Spleen (tissue), 7 donors: Measurements from ENCODE around the gene LRRC4B.

ENCODE experiments used
- POLR2AphosphoS5 ChIP-seq, 3 donors: sonication (generic); formaldehyde crosslinking; IDR thresholded peaks; one replicate each; pipeline ENCODE4 v1.5.1; 2017; ENCODE audit warnings: antibody characterized with exemption in 3 of 3
- TF ChIP-seq, protein P1 (sequence below), 11 experiments: fragments of 200-600 bp in 7 of 11; fragments of 450-650 bp in 4 of 11; sonication (generic) in 4 of 11; IDR thresholded peaks in 8 of 11; conservative IDR thresholded peaks in 3 of 11; 1 replicate in 7 of 11; 2 replicates in 4 of 11; pipeline versions ENCODE4 v1.4.0 to v1.8.0; 2016 to 2021; ENCODE audit warnings: antibody characterized with exemption in 11 of 11, inconsistent platforms in 4 of 11, mild to moderate bottlenecking in 1 of 11
- donor health status: DM: no; HTN: no; CAD: no; lungs with moderate emphysema.
- donor health status: DM: no; HTN: no; CAD: no.
- donor health status: DM: no; HTN: no; CAD: no.

DNA sequence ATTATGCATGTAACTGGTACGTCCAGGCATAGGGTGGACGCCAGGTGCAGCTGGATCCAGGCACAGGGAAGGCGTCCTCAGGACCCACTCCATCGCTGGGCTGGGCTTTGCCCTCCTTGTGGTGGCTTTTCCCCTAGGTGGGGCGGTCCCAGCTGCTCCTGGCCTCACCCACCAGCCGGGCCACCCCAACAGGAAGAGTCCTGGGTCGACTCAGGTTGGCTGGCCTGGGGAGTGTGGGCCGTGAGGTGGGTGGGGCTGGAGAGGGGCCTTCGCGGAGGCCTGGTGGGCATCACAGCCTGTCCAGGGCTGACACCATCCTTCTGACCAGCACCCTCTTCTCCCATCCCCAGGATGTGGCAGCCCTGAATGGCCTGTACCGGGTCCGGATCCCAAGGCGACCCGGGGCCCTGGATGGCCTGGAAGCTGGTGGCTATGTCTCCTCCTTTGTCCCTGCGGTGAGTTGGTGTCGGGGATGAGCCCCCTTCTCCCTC lies 88.4 kb downstream of the LRRC4B start:
- peak in 1 of 3 donors; percentile 10 for TF ChIP-seq POLR2AphosphoS5 (IDR thresholded peaks at IDR 0.05)
- TF ChIP-seq, protein P1, sequence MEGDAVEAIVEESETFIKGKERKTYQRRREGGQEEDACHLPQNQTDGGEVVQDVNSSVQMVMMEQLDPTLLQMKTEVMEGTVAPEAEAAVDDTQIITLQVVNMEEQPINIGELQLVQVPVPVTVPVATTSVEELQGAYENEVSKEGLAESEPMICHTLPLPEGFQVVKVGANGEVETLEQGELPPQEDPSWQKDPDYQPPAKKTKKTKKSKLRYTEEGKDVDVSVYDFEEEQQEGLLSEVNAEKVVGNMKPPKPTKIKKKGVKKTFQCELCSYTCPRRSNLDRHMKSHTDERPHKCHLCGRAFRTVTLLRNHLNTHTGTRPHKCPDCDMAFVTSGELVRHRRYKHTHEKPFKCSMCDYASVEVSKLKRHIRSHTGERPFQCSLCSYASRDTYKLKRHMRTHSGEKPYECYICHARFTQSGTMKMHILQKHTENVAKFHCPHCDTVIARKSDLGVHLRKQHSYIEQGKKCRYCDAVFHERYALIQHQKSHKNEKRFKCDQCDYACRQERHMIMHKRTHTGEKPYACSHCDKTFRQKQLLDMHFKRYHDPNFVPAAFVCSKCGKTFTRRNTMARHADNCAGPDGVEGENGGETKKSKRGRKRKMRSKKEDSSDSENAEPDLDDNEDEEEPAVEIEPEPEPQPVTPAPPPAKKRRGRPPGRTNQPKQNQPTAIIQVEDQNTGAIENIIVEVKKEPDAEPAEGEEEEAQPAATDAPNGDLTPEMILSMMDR (IDR thresholded peaks at IDR 0.05 in 8 of 11, conservative IDR thresholded peaks at IDR 0.05 in 3 of 11): no peak
